22Rv1 (cell line): ENCODE results near the gene SQSTM1.

Experiments used
- H3K27ac ChIP-seq: fragments of 450-650 bp; 2 replicates; pipeline ENCODE4 v1.5.1; 2017
- CTCF ChIP-seq: fragments of 450-650 bp; IDR thresholded peaks from 2 replicates; pipeline ENCODE4 v1.5.1; 2017; ENCODE audit warnings: mild to moderate bottlenecking
- ZFX ChIP-seq: fragments of 450-650 bp; IDR thresholded peaks from 2 replicates; pipeline ENCODE4 v1.6.1; 2017; ENCODE audit warnings: antibody characterized with exemption, borderline replicate concordance

SQSTM1 gene

GRCh38 chr5:179823937-179824744 lies 3.4 kb downstream of the SQSTM1 start:
- H3K27ac ChIP-seq: no peak overlapping the region
- no peak for TF ChIP-seq ZFX
- TF ChIP-seq CTCF: no peak

- no peak overlapping the region for H3K27ac ChIP-seq
- no peak for TF ChIP-seq ZFX
- TF ChIP-seq CTCF: no peak
Measured at GRCh38 chr5:179824745-179825112, 4.0 kb downstream of the SQSTM1 start.

- H3K27ac ChIP-seq: no peak overlapping the region
- no peak for TF ChIP-seq ZFX
- TF ChIP-seq CTCF: no peak
Measured at GRCh38 chr5:179825655-179826182, 5.0 kb downstream of the SQSTM1 start.

- no peak overlapping the region for H3K27ac ChIP-seq
- TF ChIP-seq CTCF (no peak), ZFX (no peak)
Measured at GRCh38 chr5:179827680-179828079, 7.0 kb downstream of the SQSTM1 start.

- no peak for TF ChIP-seq CTCF
- no peak for TF ChIP-seq ZFX
- H3K27ac ChIP-seq: no peak overlapping the region
Measured at GRCh38 chr5:179828756-179829421, 8.2 kb downstream of the SQSTM1 start.

- H3K27ac ChIP-seq: no peak overlapping the region
- no peak for TF ChIP-seq CTCF
Measured at GRCh38 chr5:179829732-179830435, 9.2 kb downstream of the SQSTM1 start.
